NT2/D1 (cell line): Measurements from ENCODE around the gene BMF.

Experiments used
- YY1 ChIP-seq: IDR thresholded peaks from 2 replicates; pipeline ENCODE4 v1.6.1; 2011; ENCODE audit not compliant: insufficient read length, insufficient read depth
- ZNF274 ChIP-seq: IDR thresholded peaks from 2 replicates; pipeline ENCODE4 v1.6.1; 2011; ENCODE audit warnings: mild to moderate bottlenecking, low read depth, low read length

- no peak for TF ChIP-seq YY1
- no peak for TF ChIP-seq ZNF274
These were observed 3.2 kb upstream of the BMF start for GRCh38 chr15:40111888-40112287.
